CD4-positive, alpha-beta T cell treated with Interleukin-15 for 1 hour (primary cell): Measurements from ENCODE around the gene KSR1.

Experiments
- DNase-seq: peaks from one replicate; pipeline ENCODE4 v3.0.0-alpha.2; 2020

Gene KSR1

GRCh38 chr17:27539794-27540317 is 83.6 kb downstream of the KSR1 start:
- DNase-seq: no peak

- DNase-seq: peak; percentile 42
Measured at GRCh38 chr17:27540318-27541101, 84.3 kb downstream of the KSR1 start.

- no peak for DNase-seq
Measured at GRCh38 chr17:27541301-27542023, 85.2 kb downstream of the KSR1 start.

- DNase-seq: no peak
Measured at GRCh38 chr17:27542841-27543463, 86.7 kb downstream of the KSR1 start.

- no peak for DNase-seq
Measured at GRCh38 chr17:27543464-27543856, 87.2 kb downstream of the KSR1 start.

- DNase-seq: no peak
Measured at GRCh38 chr17:27543958-27544349, 87.7 kb downstream of the KSR1 start.

- peak; percentile 44 for DNase-seq
Measured at GRCh38 chr17:27544350-27545131, 88.3 kb downstream of the KSR1 start.

GRCh38 chr17:27545562-27546229 is 89.4 kb downstream of the KSR1 start:
- no peak for DNase-seq

- no peak for DNase-seq
Measured at GRCh38 chr17:27546624-27547300, 90.5 kb downstream of the KSR1 start.

GRCh38 chr17:27547301-27547683 is 91.0 kb downstream of the KSR1 start:
- DNase-seq: no peak

- DNase-seq: no peak
Measured at GRCh38 chr17:27548369-27548768, 92.1 kb downstream of the KSR1 start.

GRCh38 chr17:27549251-27549893 is 93.1 kb downstream of the KSR1 start:
- DNase-seq: no peak

- no peak for DNase-seq
Measured at GRCh38 chr17:27550291-27550930, 94.2 kb downstream of the KSR1 start.

- DNase-seq: no peak
Measured at GRCh38 chr17:27550974-27551505, 94.8 kb downstream of the KSR1 start.

GRCh38 chr17:27551701-27552248 is 95.5 kb downstream of the KSR1 start:
- DNase-seq: no peak

- no peak for DNase-seq
Measured at GRCh38 chr17:27552276-27552732, 96.1 kb downstream of the KSR1 start.

GRCh38 chr17:27553019-27553511 is 96.8 kb downstream of the KSR1 start:
- no peak for DNase-seq

- DNase-seq: no peak
Measured at GRCh38 chr17:27554152-27554551, 97.9 kb downstream of the KSR1 start.

- DNase-seq: no peak
Measured at GRCh38 chr17:27554911-27555310, 98.7 kb downstream of the KSR1 start.

- DNase-seq: no peak
Measured at GRCh38 chr17:27555339-27555738, 99.1 kb downstream of the KSR1 start.
